CD14-positive monocyte (primary cell): Measurements from ENCODE around the gene MT1X. TPM values are rescaled to one million over a fixed set of nuclear protein-coding genes. Genes with fewer than 3 reads are reported as not detected.
"Not testable (repeated sequence)": the region's sequence is repeated elsewhere in the genome, so short reads cannot be mapped to it uniquely, and the experiment has no call there.

ENCODE experiments used
- DNase-seq, 3 donors: peaks; one replicate each; pipeline ENCODE4 v3.0.0-alpha.2; 2011 to 2022
- H2AFZ ChIP-seq: 2 replicates; pipeline ENCODE4 v1.6.0; 2012; ENCODE audit warnings: mild to moderate bottlenecking, low read depth, low read length, inconsistent platforms; ENCODE audit not compliant: insufficient read depth, poor library complexity, severe bottlenecking
- H3K27ac ChIP-seq, 2 donors: 1 replicate in 1 of 2; 2 replicates in 1 of 2; pipeline ENCODE4 v1.5.1; 2012 to 2013; ENCODE audit warnings: low read length in 2 of 2, control low read depth in 1 of 2, inconsistent platforms in 1 of 2, low read depth in 1 of 2, mild to moderate bottlenecking in 1 of 2
- H3K27me3 ChIP-seq, 2 donors: one replicate each; pipeline versions ENCODE4 v1.6.0 to v1.6.1; 2011 to 2013; ENCODE audit warnings: low read length in 2 of 2; ENCODE audit not compliant: control insufficient read depth in 2 of 2, insufficient read depth in 2 of 2
- H3K36me3 ChIP-seq, 2 donors: replicated peaks in 1 of 2; 1 replicate in 1 of 2; 2 replicates in 1 of 2; pipeline versions ENCODE4 v1.5.1 to v1.6.1; 2012 to 2013; ENCODE audit warnings: low read length in 2 of 2, control low read depth in 1 of 2, inconsistent platforms in 1 of 2, mild to moderate bottlenecking in 1 of 2; ENCODE audit not compliant: insufficient read depth in 2 of 2, control insufficient read depth in 1 of 2
- H3K4me1 ChIP-seq, 2 donors: 1 replicate in 1 of 2; 2 replicates in 1 of 2; pipeline versions ENCODE4 v1.5.1 to v1.6.1; 2012 to 2013; ENCODE audit warnings: low read length in 2 of 2, control low read depth in 1 of 2, inconsistent platforms in 1 of 2, mild to moderate bottlenecking in 1 of 2, moderate library complexity in 1 of 2; ENCODE audit not compliant: insufficient read depth in 2 of 2, control insufficient read depth in 1 of 2
- H3K4me2 ChIP-seq: replicated peaks from 2 replicates; pipeline ENCODE3; 2012; ENCODE audit warnings: low read length, moderate library complexity, mild to moderate bottlenecking; ENCODE audit not compliant: poor library complexity, severe bottlenecking; ENCODE audit errors: extremely low read depth
- H3K4me3 ChIP-seq, 3 experiments: fragments of 200-600 bp in 1 of 3; sonication (generic) in 1 of 3; replicated peaks in 1 of 3; 1 replicate in 2 of 3; 2 replicates in 1 of 3; pipeline ENCODE4 v1.5.1; 2011 to 2013; ENCODE audit warnings: low read length in 3 of 3, mild to moderate bottlenecking in 3 of 3, control low read depth in 2 of 3, low read depth in 2 of 3, inconsistent platforms in 1 of 3, moderate library complexity in 1 of 3
- H3K79me2 ChIP-seq: 2 replicates; pipeline ENCODE4 v1.6.0; 2012; ENCODE audit warnings: mild to moderate bottlenecking, control low read depth, inconsistent platforms, low read length, moderate library complexity; ENCODE audit not compliant: insufficient read depth
- H3K9ac ChIP-seq: 2 replicates; pipeline ENCODE4 v1.6.0; 2017; ENCODE audit warnings: low read length, mild to moderate bottlenecking; ENCODE audit not compliant: insufficient read depth, poor library complexity, severe bottlenecking
- H3K9me3 ChIP-seq, 2 donors: replicated peaks in 1 of 2; 1 replicate in 1 of 2; 2 replicates in 1 of 2; pipeline versions ENCODE4 v1.5.1 to v1.6.1; 2012 to 2013; ENCODE audit warnings: low read length in 2 of 2, control low read depth in 1 of 2; ENCODE audit not compliant: control insufficient read depth in 1 of 2, insufficient read depth in 1 of 2
- H4K20me1 ChIP-seq: 2 replicates; pipeline ENCODE4 v1.6.0; 2012; ENCODE audit warnings: mild to moderate bottlenecking, low read length, control low read depth, moderate library complexity; ENCODE audit not compliant: insufficient read depth
- H3K27ac Mint-ChIP-seq, 7 donors: one replicate each; pipeline ENCODE4 v1.8.0; 2020; ENCODE audit warnings: mild to moderate bottlenecking in 7 of 7, mixed read lengths in 7 of 7, moderate library complexity in 6 of 7, inconsistent platforms in 2 of 7
- H3K27me3 Mint-ChIP-seq, 3 donors: one replicate each; pipeline ENCODE4 v1.8.0; 2021 to 2022; ENCODE audit warnings: low read depth in 3 of 3, mild to moderate bottlenecking in 3 of 3, mixed read lengths in 3 of 3, moderate library complexity in 3 of 3, inconsistent platforms in 1 of 3
- H3K36me3 Mint-ChIP-seq, 2 donors: one replicate each; pipeline ENCODE4 v1.8.0; 2020; ENCODE audit warnings: mixed read lengths in 2 of 2, inconsistent platforms in 1 of 2, mild to moderate bottlenecking in 1 of 2
- H3K4me1 Mint-ChIP-seq: one replicate; pipeline ENCODE4 v1.8.0; 2020; ENCODE audit warnings: mild to moderate bottlenecking, mixed read lengths
- H3K4me3 Mint-ChIP-seq, 2 donors: one replicate each; pipeline ENCODE4 v1.8.0; 2020; ENCODE audit warnings: mild to moderate bottlenecking in 2 of 2, mixed read lengths in 2 of 2, moderate library complexity in 1 of 2
- H3K9me3 Mint-ChIP-seq, 7 donors: one replicate each; pipeline ENCODE4 v1.8.0; 2020 to 2022; ENCODE audit warnings: mixed read lengths in 7 of 7, mild to moderate bottlenecking in 6 of 7, moderate library complexity in 6 of 7, inconsistent platforms in 2 of 7
- WGBS: methylation state at CpG from one replicate; pipeline ENCODE4 v1.1.5; 2013; ENCODE audit warnings: missing lambda C conversion rate; ENCODE audit not compliant: insufficient coverage; 5-methylcytosine and 5-hydroxymethylcytosine counted together
- intact Hi-C, 2 donors: fragments of 100-400 bp; cut with micrococcal nuclease; formaldehyde crosslinking; loops; one replicate each; pipeline versions ENCODE4 v1.15.0 to v1.15.1; 2023
- polyA plus RNA-seq, 3 donors: library from polyadenylated mRNA; depleted of rRNA in 1 of 3; unstranded in 2 of 3; stranded (reverse) in 1 of 3; fragments of 300-500 nt in 2 of 3; fragments of >200 nt in 1 of 3; fragmentation: Illumina TruSeq in 2 of 3; gene quantifications; 1 replicate in 2 of 3; 2 replicates in 1 of 3; pipeline ENCODE4 v1.2.3, GENCODE V29; 2012 to 2021
- TF ChIP-seq, protein P1 (sequence below): fragments of 200-600 bp; IDR thresholded peaks from one replicate; pipeline ENCODE4 v1.8.0; 2022; ENCODE audit warnings: antibody characterized with exemption, mild to moderate bottlenecking

Gene MT1X
- polyA plus RNA-seq, 3 donors = 34.5 to 87.9 (median 55.4) TPM

DNA sequence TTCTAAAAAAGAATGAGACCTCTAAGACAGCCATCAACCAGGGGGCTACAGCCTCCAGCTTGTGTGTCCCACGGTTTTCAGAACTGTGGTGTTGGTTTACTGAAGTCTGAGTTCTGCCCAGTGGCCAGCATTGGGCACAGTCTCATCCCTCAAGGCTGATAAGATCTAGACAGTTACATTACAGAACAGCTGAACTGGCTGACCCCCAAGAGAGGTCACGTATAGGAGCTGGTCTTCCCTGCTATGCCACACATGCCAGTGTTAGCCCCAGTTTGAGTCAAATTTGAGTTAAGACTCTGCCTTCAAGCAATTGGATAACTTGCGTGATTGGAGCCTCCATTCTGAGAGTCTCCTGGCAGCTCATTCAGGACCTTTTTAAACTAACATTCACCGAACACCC lies 32.9 kb downstream of the MT1X start:
- no peak overlapping the region for H3K9ac ChIP-seq
- no peak overlapping the region for H2AFZ ChIP-seq
- no peak overlapping the region for H3K4me3 ChIP-seq
- peaks cover 3 to 8% (median 8%) of the 10 kb centered on the region in 3 donors for H3K27me3 Mint-ChIP-seq
- TF ChIP-seq, protein P1, sequence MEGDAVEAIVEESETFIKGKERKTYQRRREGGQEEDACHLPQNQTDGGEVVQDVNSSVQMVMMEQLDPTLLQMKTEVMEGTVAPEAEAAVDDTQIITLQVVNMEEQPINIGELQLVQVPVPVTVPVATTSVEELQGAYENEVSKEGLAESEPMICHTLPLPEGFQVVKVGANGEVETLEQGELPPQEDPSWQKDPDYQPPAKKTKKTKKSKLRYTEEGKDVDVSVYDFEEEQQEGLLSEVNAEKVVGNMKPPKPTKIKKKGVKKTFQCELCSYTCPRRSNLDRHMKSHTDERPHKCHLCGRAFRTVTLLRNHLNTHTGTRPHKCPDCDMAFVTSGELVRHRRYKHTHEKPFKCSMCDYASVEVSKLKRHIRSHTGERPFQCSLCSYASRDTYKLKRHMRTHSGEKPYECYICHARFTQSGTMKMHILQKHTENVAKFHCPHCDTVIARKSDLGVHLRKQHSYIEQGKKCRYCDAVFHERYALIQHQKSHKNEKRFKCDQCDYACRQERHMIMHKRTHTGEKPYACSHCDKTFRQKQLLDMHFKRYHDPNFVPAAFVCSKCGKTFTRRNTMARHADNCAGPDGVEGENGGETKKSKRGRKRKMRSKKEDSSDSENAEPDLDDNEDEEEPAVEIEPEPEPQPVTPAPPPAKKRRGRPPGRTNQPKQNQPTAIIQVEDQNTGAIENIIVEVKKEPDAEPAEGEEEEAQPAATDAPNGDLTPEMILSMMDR = no peak
- no peaks in the 10 kb centered on the region for H3K79me2 ChIP-seq
- H4K20me1 ChIP-seq = no peaks in the 10 kb centered on the region
- no peaks in the 10 kb centered on the region for H3K9me3 ChIP-seq
- no peaks in the 10 kb centered on the region for H3K4me1 Mint-ChIP-seq
- no peaks in the 10 kb centered on the region for H3K36me3 Mint-ChIP-seq
- no peak overlapping the region for H3K4me3 Mint-ChIP-seq
- no peak overlapping the region for H3K4me2 ChIP-seq
- WGBS = 76% methylated on average over 3 of the region's 4 CpGs
- H3K27me3 ChIP-seq = no peaks in the 10 kb centered on the region
- no peaks in the 10 kb centered on the region for H3K9me3 Mint-ChIP-seq
- DNase-seq = no peak
- intact Hi-C loops = no loop called here
- H3K36me3 ChIP-seq = no peaks in the 10 kb centered on the region
- no peak overlapping the region for H3K27ac Mint-ChIP-seq
- no peak overlapping the region for H3K27ac ChIP-seq
- H3K4me1 ChIP-seq = no peaks in the 10 kb centered on the region

GRCh38 chr16:56716761-56717160 lies 34.5 kb downstream of the MT1X start:
- Histone ChIP-seq H3K27me3 (peaks cover 0 to 4% of the 10 kb centered on the region in 2 donors), H3K79me2 (no peaks in the 10 kb centered on the region), H4K20me1 (no peaks in the 10 kb centered on the region), H3K4me2 (no peak overlapping the region), H3K36me3 (no peaks in the 10 kb centered on the region), H3K4me3 (no peak overlapping the region), H3K9ac (no peak overlapping the region), H3K9me3 (no peaks in the 10 kb centered on the region), H3K27ac (no peak overlapping the region), H3K4me1 (no peaks in the 10 kb centered on the region), H2AFZ (no peak overlapping the region)
- no CpG with 5 or more reads among the region's 3 CpGs for WGBS
- DNase-seq = no peak
- intact Hi-C loops = no loop called here
- H3K27ac Mint-ChIP-seq = no peak overlapping the region
- H3K4me1 Mint-ChIP-seq = no peaks in the 10 kb centered on the region
- H3K4me3 Mint-ChIP-seq = no peak overlapping the region
- peaks cover 3 to 10% (median 4%) of the 10 kb centered on the region in 3 donors for H3K27me3 Mint-ChIP-seq
- no peaks in the 10 kb centered on the region for H3K36me3 Mint-ChIP-seq
- TF ChIP-seq, protein P1 = no peak
- H3K9me3 Mint-ChIP-seq = no peaks in the 10 kb centered on the region

GRCh38 chr16:56717532-56717931 lies 35.3 kb downstream of the MT1X start:
- H3K79me2 ChIP-seq, intact Hi-C loops, H3K4me3 ChIP-seq, H2AFZ ChIP-seq, H3K27me3 Mint-ChIP-seq, H3K27ac Mint-ChIP-seq, H3K36me3 ChIP-seq, H3K4me1 Mint-ChIP-seq, H3K9me3 Mint-ChIP-seq, H3K9me3 ChIP-seq, H3K4me3 Mint-ChIP-seq, H4K20me1 ChIP-seq, DNase-seq, H3K27me3 ChIP-seq, H3K36me3 Mint-ChIP-seq, H3K9ac ChIP-seq, H3K4me2 ChIP-seq, H3K27ac ChIP-seq, H3K4me1 ChIP-seq: not testable (repeated sequence)
- 100% methylated on average over 1 of the region's 2 CpGs for WGBS
